ENCODE results near the gene ACACA. TPM values are rescaled to one million over a fixed set of nuclear protein-coding genes. Genes with fewer than 3 reads are reported as not detected.
"Not testable (repeated sequence)": the region's sequence is repeated elsewhere in the genome, so short reads cannot be mapped to it uniquely, and the experiment has no call there.

Gene ACACA
- total RNA-seq, 2 donors from 2014 or later = 41.9 to 126 TPM

GRCh38 chr17:37417852-37418251 is 11.2 kb upstream of the ACACA start:
- H3K27me3 Mint-ChIP-seq = no peaks in the 10 kb centered on the region
- peaks cover 18% of the 10 kb centered on the region for H3K36me3 Mint-ChIP-seq
- H3K9me3 Mint-ChIP-seq = no peaks in the 10 kb centered on the region
- peaks cover 5 to 16% of the 10 kb centered on the region in 2 donors for H3K4me1 Mint-ChIP-seq (ENCODE audit: low read depth in 2 of 2)
- ATAC-seq (no peak), DNase-seq (ENCODE audit: low spot score) (no peak)
- H3K4me3 Mint-ChIP-seq = no peak overlapping the region
- no peak overlapping the region for H3K27ac Mint-ChIP-seq

GRCh38 chr17:37413875-37414519 is 7.4 kb upstream of the ACACA start:
- no peak for ATAC-seq
- Mint-ChIP-seq H3K4me1 (ENCODE audit: low read depth in 2 of 2) (peaks cover 3 to 16% of the 10 kb centered on the region in 2 donors), H3K9me3 (no peaks in the 10 kb centered on the region), H3K27ac (no peak overlapping the region), H3K4me3 (no peak overlapping the region), H3K36me3 (peaks cover 18% of the 10 kb centered on the region), H3K27me3 (no peaks in the 10 kb centered on the region)
- no peak for DNase-seq (ENCODE audit: low spot score)

DNA sequence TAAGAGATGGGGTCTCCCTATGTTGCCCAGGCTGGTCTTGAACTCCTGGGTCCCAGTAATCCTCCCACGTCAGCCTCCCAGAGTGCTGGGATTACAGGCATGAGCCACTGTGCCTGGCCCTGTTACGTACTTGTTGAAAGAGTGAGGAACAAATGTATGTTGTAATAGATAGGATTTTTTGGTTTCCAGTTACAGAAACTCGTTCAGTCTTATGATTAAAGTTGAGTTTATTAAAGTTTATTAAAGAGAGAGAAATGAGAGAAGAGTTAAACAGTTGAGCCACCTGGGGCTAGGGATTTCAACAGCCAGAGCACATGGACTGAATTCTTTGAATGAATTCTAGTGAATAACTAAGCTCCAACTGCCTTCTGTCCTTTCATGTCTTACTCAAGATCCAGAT is 3.7 kb upstream of the ACACA start:
- Mint-ChIP-seq H3K27me3 (no peaks in the 10 kb centered on the region), H3K4me3 (no peak overlapping the region), H3K4me1 (ENCODE audit: low read depth in 2 of 2) (peaks cover 10 to 23% of the 10 kb centered on the region in 2 donors), H3K27ac (no peak overlapping the region), H3K9me3 (no peaks in the 10 kb centered on the region), H3K36me3 (peaks cover 18% of the 10 kb centered on the region)
- DNase-seq (ENCODE audit: low spot score) (no peak), ATAC-seq (no peak)

DNA sequence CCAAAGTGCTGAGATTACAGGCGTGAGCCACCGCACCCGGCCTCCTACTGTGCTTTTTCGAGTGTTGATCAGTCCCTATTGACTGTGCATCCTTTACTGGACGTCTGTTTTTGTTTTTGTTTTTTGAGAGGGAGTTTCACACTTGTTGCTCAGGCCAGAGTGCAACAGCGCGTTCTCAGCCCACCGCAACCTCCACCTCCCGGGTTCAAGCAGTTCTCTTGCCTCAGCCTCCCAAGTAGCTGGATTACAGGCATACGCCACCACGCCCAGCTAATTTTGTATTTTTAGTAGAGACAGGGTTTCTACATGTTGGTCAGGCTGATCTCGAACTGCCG is 1.5 kb upstream of the ACACA start:
- DNase-seq (ENCODE audit: low spot score); H3K36me3 Mint-ChIP-seq; ATAC-seq; H3K27me3 Mint-ChIP-seq; H3K9me3 Mint-ChIP-seq: not testable (repeated sequence)
- Mint-ChIP-seq H3K4me1 (ENCODE audit: low read depth in 2 of 2) (peaks cover 21 to 30% of the 10 kb centered on the region in 2 donors), H3K4me3 (peak overlapping the region; percentile 88), H3K27ac (peak overlapping the region; percentile 91 to 93)

DNA sequence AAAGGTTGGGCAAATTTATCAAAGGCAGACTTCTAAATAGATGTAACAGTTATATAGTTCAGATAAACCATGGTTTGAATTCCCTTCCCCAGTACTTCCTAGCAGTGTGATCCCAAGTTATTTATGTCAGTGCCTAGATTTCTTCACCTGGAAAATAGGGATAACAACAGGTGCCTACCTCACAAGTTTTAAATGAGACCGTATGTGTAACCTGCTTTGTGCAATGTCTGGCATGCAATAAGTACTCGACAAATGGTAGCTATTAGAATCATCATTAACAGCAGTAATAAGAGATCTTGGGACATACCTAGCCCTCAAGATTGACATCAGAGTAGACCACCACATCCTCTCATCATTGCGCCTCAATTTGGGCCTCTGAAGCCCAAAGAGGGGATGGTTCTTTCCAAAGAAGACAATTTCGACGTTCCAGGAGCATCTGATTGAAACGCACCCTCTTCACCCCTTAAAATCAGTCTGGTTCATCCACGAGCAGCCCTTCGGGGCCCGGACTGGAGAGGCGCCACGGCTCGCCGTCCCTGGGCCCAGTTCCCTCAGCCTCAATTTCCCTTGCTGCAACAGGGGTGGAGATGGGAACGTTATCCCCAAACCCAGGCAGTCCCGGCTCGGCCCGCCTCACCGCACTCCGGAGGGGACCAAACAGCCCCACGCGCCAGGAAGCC is 541 bp downstream of the ACACA start:
- Mint-ChIP-seq H3K4me3 (peak overlapping the region; percentile 99), H3K27me3 (no peaks in the 10 kb centered on the region), H3K27ac (peak overlapping the region; percentile 93 to 94), H3K9me3 (no peaks in the 10 kb centered on the region), H3K4me1 (ENCODE audit: low read depth in 2 of 2) (peaks cover 27 to 39% of the 10 kb centered on the region in 2 donors), H3K36me3 (peaks cover 7% of the 10 kb centered on the region)
- DNase-seq (ENCODE audit: low spot score) = no peak
- ATAC-seq = no peak

GRCh38 chr17:37405522-37405921 is 1.1 kb downstream of the ACACA start:
- H3K27ac Mint-ChIP-seq = peak overlapping the region; percentile 93 to 94
- peaks cover 27 to 39% of the 10 kb centered on the region in 2 donors for H3K4me1 Mint-ChIP-seq (ENCODE audit: low read depth in 2 of 2)

DNA sequence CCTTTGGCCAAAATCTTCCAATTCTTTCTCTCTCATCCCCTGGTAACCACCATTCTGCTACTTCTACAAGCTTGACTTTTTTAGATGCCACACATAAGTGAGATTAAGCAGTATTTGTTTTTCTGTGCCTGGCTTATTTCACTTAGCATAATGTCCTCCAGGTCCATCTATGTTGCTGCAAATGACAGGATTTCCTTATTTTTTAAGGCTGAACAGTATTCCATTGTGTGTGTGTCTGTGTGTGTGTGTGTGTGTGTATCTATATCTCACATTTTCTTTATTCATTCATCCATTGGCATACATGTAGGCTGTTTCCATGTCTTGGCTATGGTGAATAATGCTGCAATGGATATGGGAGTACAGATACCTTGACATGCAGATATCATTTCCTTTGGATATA is 6.1 kb downstream of the ACACA start:
- DNase-seq (ENCODE audit: low spot score) = no peak
- H3K36me3 Mint-ChIP-seq = peaks cover 7% of the 10 kb centered on the region
- no peaks in the 10 kb centered on the region for H3K9me3 Mint-ChIP-seq
- no peak overlapping the region for H3K4me3 Mint-ChIP-seq
- ATAC-seq = no peak
- no peaks in the 10 kb centered on the region for H3K27me3 Mint-ChIP-seq
- H3K27ac Mint-ChIP-seq = no peak overlapping the region
- H3K4me1 Mint-ChIP-seq (ENCODE audit: low read depth in 2 of 2) = peaks cover 22 to 38% of the 10 kb centered on the region in 2 donors

More at GRCh38 chr17:37405522-37405921, 1.1 kb downstream of the ACACA start:
- not testable (repeated sequence) for H3K36me3 Mint-ChIP-seq; H3K9me3 Mint-ChIP-seq; DNase-seq (ENCODE audit: low spot score); ATAC-seq; H3K27me3 Mint-ChIP-seq
- peak overlapping the region; percentile 99 for H3K4me3 Mint-ChIP-seq

GRCh38 chr17:37399265-37399803 is 7.3 kb downstream of the ACACA start:
- no peak overlapping the region for H3K27ac Mint-ChIP-seq
- no peaks in the 10 kb centered on the region for H3K9me3 Mint-ChIP-seq
- H3K4me1 Mint-ChIP-seq (ENCODE audit: low read depth in 2 of 2) = peaks cover 15 to 26% of the 10 kb centered on the region in 2 donors
- no peak for ATAC-seq
- no peaks in the 10 kb centered on the region for H3K27me3 Mint-ChIP-seq
- no peaks in the 10 kb centered on the region for H3K36me3 Mint-ChIP-seq
- no peak for DNase-seq (ENCODE audit: low spot score)
- no peak overlapping the region for H3K4me3 Mint-ChIP-seq

GRCh38 chr17:37393352-37393751 is 13.3 kb downstream of the ACACA start:
- Mint-ChIP-seq H3K27ac (no peak overlapping the region), H3K36me3 (no peaks in the 10 kb centered on the region), H3K4me3 (no peak overlapping the region), H3K9me3 (no peaks in the 10 kb centered on the region), H3K4me1 (ENCODE audit: low read depth in 2 of 2) (peaks cover 2 to 15% of the 10 kb centered on the region in 2 donors), H3K27me3 (no peaks in the 10 kb centered on the region)
- DNase-seq (ENCODE audit: low spot score) (no peak), ATAC-seq (no peak)

GRCh38 chr17:37392024-37392590 is 14.5 kb downstream of the ACACA start:
- H3K36me3 Mint-ChIP-seq = no peaks in the 10 kb centered on the region
- DNase-seq (ENCODE audit: low spot score) = no peak
- ATAC-seq = no peak
- H3K9me3 Mint-ChIP-seq = no peaks in the 10 kb centered on the region
- no peaks in the 10 kb centered on the region for H3K27me3 Mint-ChIP-seq
- H3K4me1 Mint-ChIP-seq (ENCODE audit: low read depth in 2 of 2) = peaks cover 0 to 10% of the 10 kb centered on the region in 2 donors
- no peak overlapping the region for H3K4me3 Mint-ChIP-seq
- H3K27ac Mint-ChIP-seq = no peak overlapping the region

GRCh38 chr17:37391146-37391545 is 15.5 kb downstream of the ACACA start:
- Mint-ChIP-seq H3K9me3 (no peaks in the 10 kb centered on the region), H3K27me3 (no peaks in the 10 kb centered on the region), H3K36me3 (no peaks in the 10 kb centered on the region), H3K4me3 (no peak overlapping the region), H3K4me1 (ENCODE audit: low read depth in 2 of 2) (peaks cover 0 to 10% of the 10 kb centered on the region in 2 donors), H3K27ac (no peak overlapping the region)
- ATAC-seq (no peak), DNase-seq (ENCODE audit: low spot score) (no peak)

GRCh38 chr17:37389160-37389559 is 17.5 kb downstream of the ACACA start:
- no peak for DNase-seq (ENCODE audit: low spot score)
- ATAC-seq = no peak
- no peak overlapping the region for H3K4me3 Mint-ChIP-seq
- H3K9me3 Mint-ChIP-seq = no peaks in the 10 kb centered on the region
- peaks cover 0 to 10% of the 10 kb centered on the region in 2 donors for H3K4me1 Mint-ChIP-seq (ENCODE audit: low read depth in 2 of 2)
- H3K36me3 Mint-ChIP-seq = no peaks in the 10 kb centered on the region
- no peaks in the 10 kb centered on the region for H3K27me3 Mint-ChIP-seq
- no peak overlapping the region for H3K27ac Mint-ChIP-seq

GRCh38 chr17:37388266-37388665 is 18.4 kb downstream of the ACACA start:
- Mint-ChIP-seq H3K9me3 (no peaks in the 10 kb centered on the region), H3K36me3 (no peaks in the 10 kb centered on the region), H3K4me1 (ENCODE audit: low read depth in 2 of 2) (peaks cover 0 to 10% of the 10 kb centered on the region in 2 donors), H3K27me3 (no peaks in the 10 kb centered on the region), H3K27ac (no peak overlapping the region), H3K4me3 (no peak overlapping the region)
- DNase-seq (ENCODE audit: low spot score) (no peak), ATAC-seq (no peak)

GRCh38 chr17:37386462-37386861 is 20.2 kb downstream of the ACACA start:
- no peaks in the 10 kb centered on the region for H3K27me3 Mint-ChIP-seq
- no peak overlapping the region for H3K27ac Mint-ChIP-seq
- peaks cover 0 to 2% of the 10 kb centered on the region in 2 donors for H3K4me1 Mint-ChIP-seq (ENCODE audit: low read depth in 2 of 2)
- H3K36me3 Mint-ChIP-seq = no peaks in the 10 kb centered on the region
- H3K4me3 Mint-ChIP-seq = no peak overlapping the region
- DNase-seq (ENCODE audit: low spot score) (no peak), ATAC-seq (no peak)
- H3K9me3 Mint-ChIP-seq = no peaks in the 10 kb centered on the region

Measured in natural killer cell treated with Interleukin-12 subunit alpha and Interleukin-12 subunit beta and Interleukin-15 and Interleukin-18, amount 100 ng/mL, for 72 hours (primary cell).